ENCODE results near the gene THRB.

Gene THRB

GRCh38 chr3:24259901-24260512 is 234.6 kb downstream of the THRB start:
- DNase-seq, result no peak

- DNase-seq, result no peak
Measured at GRCh38 chr3:24258727-24259600, 235.7 kb downstream of the THRB start.

GRCh38 chr3:24258260-24258659 is 236.4 kb downstream of the THRB start:
- no peak for DNase-seq

GRCh38 chr3:24255414-24255813 is 239.2 kb downstream of the THRB start:
- DNase-seq, result no peak

- no peak for DNase-seq
Measured at GRCh38 chr3:24254649-24255048, 240.0 kb downstream of the THRB start.

- no peak for DNase-seq
Measured at GRCh38 chr3:24253336-24253735, 241.3 kb downstream of the THRB start.

- no peak for DNase-seq
Measured at GRCh38 chr3:24249523-24249922, 245.1 kb downstream of the THRB start.

- DNase-seq, result no peak
Measured at GRCh38 chr3:24245056-24245455, 249.6 kb downstream of the THRB start.

- DNase-seq, result no peak
Measured at GRCh38 chr3:24244491-24244890, 250.2 kb downstream of the THRB start.

- no peak for DNase-seq
Measured at GRCh38 chr3:24242012-24242698, 252.5 kb downstream of the THRB start.

- DNase-seq, result no peak
Measured at GRCh38 chr3:24240306-24240705, 254.3 kb downstream of the THRB start.

GRCh38 chr3:24237971-24238706 is 256.5 kb downstream of the THRB start:
- DNase-seq, result no peak

- DNase-seq, result no peak
Measured at GRCh38 chr3:24235121-24235520, 259.5 kb downstream of the THRB start.

GRCh38 chr3:24232784-24233183 is 261.9 kb downstream of the THRB start:
- DNase-seq, result no peak

GRCh38 chr3:24229468-24230221 is 265.0 kb downstream of the THRB start:
- no peak for DNase-seq

- no peak for DNase-seq
Measured at GRCh38 chr3:24227635-24228034, 267.0 kb downstream of the THRB start.

- no peak for DNase-seq
Measured at GRCh38 chr3:24226397-24226796, 268.3 kb downstream of the THRB start.

GRCh38 chr3:24225385-24225950 is 269.2 kb downstream of the THRB start:
- DNase-seq, result no peak

GRCh38 chr3:24224666-24225384 is 269.8 kb downstream of the THRB start:
- DNase-seq, result no peak

- no peak for DNase-seq
Measured at GRCh38 chr3:24222165-24222805, 272.4 kb downstream of the THRB start.
